GM18868 (cell line): Measurements from ENCODE around the gene LRRC30.

ENCODE experiments used
- ATAC-seq: cut with Tn5 transposase; IDR thresholded peaks from one replicate; pipeline ENCODE4 v1.9.1; 2021; ENCODE audit warnings: mild to moderate bottlenecking, moderate library complexity; ENCODE audit not compliant: unreplicated experiment

LRRC30 gene

DNA sequence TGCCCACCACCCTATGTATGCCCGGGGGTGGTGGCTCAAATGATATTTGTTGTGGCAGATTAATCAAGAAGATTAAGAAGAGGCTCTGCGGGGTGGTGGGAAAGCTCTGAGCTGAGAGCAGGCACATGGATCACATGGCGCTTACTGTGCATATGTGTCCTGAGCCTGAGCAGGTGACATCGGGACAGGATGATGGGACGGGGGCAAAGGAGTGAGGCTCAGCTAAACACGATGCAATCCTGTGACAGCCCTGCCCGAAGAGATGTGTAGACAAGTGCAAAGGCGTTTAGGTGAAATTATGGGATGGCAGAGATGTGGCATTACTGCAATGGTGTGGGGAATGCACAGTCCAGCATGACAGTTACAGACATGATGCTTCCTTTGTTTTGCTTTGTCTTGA lies 6.0 kb downstream of the LRRC30 start:
- no peak for ATAC-seq

DNA sequence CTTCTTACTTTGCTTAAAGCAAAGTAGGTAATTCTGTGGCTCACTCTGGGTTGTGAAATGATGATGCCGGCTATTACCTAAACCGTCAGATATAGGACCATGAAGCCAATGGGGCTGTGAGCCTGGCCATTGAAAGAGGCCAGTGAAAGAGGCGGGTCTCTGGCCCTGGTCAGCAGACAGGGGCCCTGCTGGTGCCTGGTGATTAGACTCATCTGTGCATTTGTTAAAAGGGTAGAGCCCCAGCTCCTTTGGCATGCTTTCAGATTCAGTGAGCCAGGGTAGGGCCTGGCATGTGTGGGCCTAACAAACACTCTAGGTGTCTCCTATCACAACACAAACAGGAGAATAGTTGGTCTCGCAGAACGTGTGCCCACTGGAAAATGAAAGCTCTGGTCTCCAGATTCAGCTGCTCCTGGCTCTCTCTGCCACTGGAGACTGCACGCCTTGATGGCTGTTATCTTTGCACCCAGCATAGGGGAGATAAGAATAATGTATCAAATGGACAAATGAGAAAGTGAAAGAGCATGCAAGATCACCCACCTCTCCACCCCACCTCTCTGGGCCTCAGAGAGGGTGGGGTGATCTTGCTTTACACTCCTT lies 6.9 kb downstream of the LRRC30 start:
- ATAC-seq = no peak

DNA sequence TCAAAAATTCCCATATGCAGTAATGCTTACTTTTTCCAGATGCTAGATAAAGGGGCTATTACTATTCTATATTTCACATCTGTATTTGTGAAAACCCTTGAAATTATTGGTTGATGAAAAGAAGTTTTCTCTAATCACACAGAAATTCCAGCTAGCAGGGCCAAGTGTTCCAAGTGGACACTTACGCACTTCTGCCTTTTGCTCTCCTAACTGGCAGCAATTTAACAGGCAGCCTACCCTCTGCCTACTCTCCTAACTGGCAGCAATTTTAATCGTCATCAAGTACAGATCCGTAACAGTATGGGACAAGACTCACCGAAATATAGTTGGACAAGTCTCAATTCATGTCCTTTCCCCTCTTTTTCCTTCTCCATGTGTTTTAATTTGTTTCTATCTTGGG lies 12.0 kb downstream of the LRRC30 start:
- no peak for ATAC-seq

DNA sequence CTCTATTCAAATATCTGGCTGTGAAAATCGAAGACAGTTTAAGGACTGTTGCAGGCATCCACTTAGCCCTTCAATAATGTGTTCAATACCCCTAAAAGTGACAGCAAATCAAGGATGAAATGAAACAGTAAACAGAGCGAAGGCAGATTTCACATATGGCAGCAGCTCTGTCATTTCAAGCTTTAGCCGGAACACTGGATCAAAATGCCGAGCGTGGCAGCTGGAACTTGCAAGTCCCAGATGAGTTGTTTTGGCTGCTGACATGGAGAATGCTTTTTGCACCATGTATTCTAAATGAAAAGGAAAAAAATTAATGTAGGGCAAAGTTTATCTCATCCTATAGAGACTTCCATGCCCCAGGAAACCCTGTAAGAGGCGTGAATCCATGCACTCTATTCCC lies 18.0 kb downstream of the LRRC30 start:
- ATAC-seq = no peak

DNA sequence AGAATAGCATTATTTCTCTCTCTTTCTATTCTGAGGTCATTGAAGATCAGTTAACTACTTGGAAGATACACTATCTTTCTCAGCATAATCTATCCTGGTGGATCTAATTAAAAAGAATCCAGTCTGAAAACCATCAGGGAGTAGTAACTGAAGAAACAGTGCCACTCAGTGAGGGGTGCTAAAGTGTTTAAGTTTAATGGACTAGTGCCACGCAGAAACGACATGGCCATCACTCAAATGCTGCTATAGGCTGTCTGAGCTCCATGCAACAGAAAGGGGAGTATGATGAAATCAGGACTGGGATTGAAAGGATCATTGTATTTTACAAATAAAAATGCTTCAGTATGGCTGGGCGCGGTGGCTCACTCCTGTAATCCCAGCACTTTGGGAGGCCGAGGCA lies 23.3 kb downstream of the LRRC30 start:
- ATAC-seq = no peak

DNA sequence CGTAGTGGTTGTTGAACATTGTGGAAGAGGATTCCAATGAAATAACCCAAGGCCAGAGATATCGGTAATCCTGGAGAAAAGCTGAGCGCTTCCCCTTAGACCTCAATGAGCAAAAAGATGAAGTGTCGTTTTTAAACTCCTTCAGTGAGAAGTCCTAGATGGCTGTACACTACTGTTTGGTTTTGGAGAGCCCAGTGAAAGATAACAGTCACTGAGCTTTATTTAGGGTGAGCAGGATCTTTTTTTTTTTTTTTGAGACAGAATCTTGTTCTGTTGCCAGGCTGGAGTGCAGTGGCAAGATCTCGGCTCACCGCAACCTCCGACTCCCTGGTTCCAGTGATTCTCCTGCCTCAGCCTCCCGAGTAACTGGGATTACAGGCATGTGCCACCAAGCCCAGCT lies 24.2 kb downstream of the LRRC30 start:
- ATAC-seq = no peak

DNA sequence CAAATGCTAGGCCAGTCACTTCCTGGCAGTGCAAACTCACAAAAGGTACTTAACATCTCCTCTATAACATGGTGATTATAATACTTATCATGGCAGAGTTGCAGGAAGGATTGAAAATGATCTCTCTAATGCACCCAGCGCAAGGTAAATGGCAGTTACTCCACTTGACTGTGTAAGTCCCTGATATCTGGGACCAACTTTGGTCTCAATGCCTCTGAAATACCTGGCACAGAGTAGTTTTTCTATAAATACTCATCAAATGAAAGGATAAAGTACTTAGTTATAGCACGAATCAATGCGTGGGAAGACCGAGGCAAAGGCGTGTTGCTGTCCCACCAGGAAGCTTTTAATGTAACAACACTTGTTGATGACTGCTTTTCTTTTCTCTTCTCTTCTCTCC lies 24.8 kb downstream of the LRRC30 start:
- ATAC-seq = no peak

DNA sequence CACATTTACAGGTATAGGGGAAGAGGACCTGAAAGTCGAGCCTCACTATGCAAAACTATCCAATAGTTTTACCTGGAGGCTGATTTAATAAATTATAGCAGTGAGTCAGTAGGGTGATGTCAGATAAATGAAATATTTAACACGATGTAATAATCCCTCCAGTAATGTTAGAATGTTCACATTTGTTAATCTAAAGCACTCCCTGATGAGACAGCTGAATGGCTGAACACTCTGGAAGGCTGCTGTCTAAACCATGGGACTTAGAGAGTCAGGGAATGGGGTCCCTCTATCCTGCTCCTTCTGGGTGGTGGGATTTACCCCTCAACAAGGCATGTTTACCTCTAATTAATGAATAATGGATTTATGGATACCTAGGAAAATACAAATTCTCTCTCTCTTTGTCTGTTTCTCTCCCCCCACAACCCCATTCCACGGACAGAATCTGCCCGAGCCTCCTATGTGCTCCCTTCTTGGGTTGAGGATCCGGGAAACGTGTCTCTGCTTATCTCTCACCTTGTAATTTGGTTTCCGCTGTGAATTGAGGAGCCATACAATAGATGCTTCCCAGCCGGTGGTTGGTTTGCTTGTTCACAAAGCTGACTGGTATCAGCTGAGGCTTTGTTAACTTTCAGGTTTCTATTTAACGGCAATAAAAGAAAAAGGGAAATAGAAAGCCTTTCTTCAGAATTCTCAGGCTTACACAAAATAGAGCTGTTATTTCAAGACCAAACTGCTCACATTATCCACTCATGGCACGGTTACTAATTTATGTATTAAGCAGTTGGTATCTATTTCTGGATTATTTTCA lies 25.9 kb downstream of the LRRC30 start:
- no peak for ATAC-seq

DNA sequence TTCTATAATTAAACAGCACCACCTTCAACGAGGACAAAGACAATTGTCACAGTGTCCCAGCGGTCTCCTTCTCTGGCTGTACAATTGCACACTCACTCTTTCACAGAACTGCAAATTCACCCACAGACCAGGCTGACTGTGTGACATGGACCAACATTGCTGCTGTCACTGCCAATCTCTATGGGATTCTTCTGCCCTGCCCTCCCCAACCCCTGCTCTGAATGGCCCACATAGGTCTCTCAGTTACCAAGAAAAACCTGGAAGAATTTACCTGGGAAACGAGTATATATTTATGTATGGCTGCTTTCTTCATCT lies 26.5 kb downstream of the LRRC30 start:
- ATAC-seq = no peak

DNA sequence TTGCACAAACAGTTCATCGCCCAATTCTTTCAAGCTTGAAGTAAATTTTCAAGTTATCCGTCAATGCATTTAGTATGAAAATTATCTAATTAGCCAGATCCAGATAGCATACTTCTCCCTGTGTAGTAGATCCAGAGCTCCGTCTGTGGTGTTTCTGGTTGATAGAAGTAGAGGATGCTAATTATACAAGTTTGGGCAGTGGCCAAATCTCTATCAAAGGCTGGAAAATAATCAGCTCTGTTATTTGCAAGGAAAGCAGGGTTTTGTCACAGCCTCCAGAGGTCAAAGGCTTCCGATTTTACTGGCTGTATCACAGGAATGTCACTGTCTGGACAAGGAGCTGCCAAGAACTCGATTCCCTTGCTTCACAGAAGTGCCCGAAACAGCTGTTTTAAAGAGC lies 28.6 kb downstream of the LRRC30 start:
- no peak for ATAC-seq

DNA sequence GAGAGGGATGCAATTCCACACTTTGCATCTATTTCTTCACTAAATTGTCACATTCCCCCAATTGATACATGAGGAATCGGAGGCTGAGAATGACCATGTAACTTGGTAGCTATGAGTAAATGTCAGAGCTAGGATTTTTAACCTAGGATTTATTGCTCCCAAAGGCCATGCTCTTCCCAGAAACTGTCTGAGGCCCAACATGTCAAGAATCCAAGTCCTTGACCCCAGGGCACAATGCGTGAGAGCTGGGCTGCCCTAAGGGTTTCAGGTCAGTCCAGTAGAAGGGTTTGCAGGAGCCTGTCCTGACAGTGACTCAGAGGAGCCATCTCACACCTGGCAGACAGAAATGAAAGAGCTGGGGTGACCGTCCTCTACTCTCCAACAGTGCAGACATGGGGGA lies 30.3 kb downstream of the LRRC30 start:
- no peak for ATAC-seq

DNA sequence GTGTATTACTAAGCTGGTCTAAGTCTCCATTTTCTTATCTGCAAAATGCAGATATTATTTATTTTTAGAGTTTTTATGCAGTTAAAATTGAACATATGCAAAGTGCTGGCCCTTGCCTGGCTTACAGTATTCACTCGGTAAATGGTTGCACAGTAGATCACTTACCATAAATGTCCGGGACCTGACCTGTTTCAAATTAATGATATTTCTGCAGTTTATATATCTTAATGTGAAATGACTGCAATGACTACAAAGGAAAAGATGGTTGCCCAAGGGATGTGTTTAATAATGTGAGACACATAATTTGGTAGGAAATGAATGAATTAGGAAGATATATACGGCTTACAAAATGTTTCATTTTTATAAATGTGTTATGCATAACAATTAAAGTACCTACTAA lies 37.1 kb downstream of the LRRC30 start:
- no peak for ATAC-seq

DNA sequence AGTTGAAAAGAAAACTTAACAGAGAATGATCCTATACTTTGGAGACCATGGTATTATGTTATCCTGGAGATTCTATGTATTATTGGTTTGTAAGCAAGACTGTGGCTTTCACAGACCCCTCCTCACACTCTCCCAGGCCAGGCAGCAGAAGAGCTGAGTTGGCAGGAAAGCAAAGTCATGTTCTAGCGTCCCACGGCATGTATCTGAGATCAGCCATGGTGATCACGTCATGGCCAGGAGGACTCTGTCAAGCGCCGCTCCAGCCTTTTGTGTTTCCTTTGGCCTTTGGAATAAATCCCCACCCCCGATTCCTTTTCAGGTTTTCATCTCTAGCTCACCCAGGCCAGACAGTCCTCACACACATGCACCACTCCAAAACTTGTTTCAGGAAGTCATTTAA lies 39.1 kb downstream of the LRRC30 start:
- no peak for ATAC-seq

DNA sequence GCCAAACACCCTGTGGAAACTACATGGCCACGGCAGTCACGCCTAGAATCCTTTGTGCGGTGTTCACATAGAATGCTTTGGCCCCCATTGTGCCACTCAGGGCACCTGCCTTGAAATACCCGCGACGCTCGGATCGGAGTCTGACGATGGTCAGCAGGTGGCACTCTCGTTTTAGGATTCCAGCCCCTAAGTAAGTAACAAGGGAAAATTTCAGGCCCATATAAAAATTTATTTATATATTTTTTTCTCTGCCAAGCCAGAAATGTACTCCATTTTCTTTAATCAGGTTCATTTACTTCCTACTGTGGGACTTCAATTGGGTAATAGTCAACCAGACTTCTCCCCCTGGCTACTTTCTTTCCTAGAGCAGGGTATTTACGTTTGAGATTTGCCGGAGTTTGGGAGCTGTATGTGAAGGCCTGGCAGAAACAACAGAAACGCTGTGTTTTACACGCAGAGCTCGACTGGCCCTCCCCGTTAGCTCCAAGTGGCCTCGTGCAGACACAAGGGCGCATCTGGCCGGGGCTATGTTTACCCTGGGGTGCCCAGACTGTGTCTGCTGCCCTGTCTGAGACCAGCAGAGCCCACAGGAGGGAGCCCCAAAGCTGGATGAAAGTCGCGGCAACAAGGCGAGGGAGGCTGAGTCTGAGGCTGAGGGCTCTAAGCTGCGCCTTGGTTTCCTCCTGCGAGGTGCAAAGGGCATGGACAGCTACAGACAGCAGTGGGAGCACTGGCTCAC lies 41.6 kb downstream of the LRRC30 start:
- ATAC-seq = no peak

DNA sequence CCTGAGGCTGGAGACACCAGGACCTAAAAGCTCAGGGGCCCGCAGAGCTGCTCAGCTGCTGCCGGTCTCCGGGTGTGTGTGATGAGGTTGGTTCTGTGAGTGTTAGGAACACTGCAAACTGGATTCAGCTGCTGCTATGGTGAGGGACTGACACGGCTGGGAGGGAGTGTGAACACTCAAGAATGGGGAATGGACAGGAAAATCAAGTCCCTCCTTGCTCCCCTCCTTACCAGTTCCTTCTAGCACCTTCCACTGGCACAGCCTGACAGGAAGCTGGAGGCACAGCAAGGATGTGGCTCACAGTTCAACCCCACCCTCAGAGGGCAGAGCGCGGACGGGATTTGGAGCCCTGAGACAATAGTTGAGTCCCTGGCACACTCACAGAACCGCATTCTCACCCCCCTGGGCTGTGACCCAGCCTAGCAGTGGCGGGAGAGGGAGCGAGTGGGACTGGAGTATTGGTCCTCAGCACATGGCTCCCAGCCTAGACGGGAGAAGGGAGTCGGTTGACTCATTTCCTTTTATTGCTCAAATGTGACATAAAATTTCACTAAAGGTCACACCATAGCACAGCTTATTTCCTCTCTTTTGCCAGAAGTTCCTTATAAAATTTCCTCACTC lies 42.5 kb downstream of the LRRC30 start:
- no peak for ATAC-seq

DNA sequence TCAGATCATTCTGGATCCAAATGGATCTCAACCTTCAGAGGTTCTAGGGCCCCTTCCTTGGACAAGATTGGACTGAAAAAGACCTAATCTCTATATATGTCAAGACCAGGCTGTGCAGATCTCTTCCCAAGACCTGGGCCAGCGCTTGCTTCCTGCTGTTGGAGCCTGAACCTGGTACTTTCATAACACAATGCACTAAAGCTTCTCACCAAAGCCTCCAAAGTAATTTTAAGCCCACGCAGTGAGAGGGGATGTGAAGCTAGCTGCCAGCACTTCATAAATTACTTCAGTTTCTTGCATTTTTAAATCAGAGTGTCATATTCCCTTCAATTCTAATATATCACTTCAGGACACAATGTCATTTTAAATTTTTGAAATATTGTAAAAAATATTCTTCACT lies 50.7 kb downstream of the LRRC30 start:
- ATAC-seq = no peak
